GM19240 (cell line): ENCODE measurements around the gene LRRC71.
A peak's percentile ranks its signal among the peaks of the same experiment; 100 is the strongest.

Source experiments
- DNase-seq: peaks from one replicate; pipeline ENCODE4 v3.0.0; 2011; ENCODE audit warnings: low spot score; ENCODE audit not compliant: insufficient read length

LRRC71 gene

GRCh38 chr1:156920233-156921052 is at the start of gene LRRC71:
LRRC71 (plus strand) TSS chr1:156920632; CDS start chr1:156920804, 172 bp downstream.
- peak; percentile 57 for DNase-seq

GRCh38 chr1:156873659-156874058 is 46.8 kb upstream of the LRRC71 start:
- DNase-seq = no peak

- no peak for DNase-seq
Measured at GRCh38 chr1:156874142-156874541, 46.3 kb upstream of the LRRC71 start.

- DNase-seq = no peak
Measured at GRCh38 chr1:156874572-156875340, 45.7 kb upstream of the LRRC71 start.

GRCh38 chr1:156875341-156875615 is 45.2 kb upstream of the LRRC71 start:
- no peak for DNase-seq

- DNase-seq = no peak
Measured at GRCh38 chr1:156876281-156876680, 44.2 kb upstream of the LRRC71 start.

- no peak for DNase-seq
Measured at GRCh38 chr1:156877433-156878170, 42.8 kb upstream of the LRRC71 start.

GRCh38 chr1:156879876-156880275 is 40.6 kb upstream of the LRRC71 start:
- no peak for DNase-seq

- no peak for DNase-seq
Measured at GRCh38 chr1:156880473-156880872, 40.0 kb upstream of the LRRC71 start.

- no peak for DNase-seq
Measured at GRCh38 chr1:156881101-156881500, 39.3 kb upstream of the LRRC71 start.

GRCh38 chr1:156881663-156882062 is 38.8 kb upstream of the LRRC71 start:
- no peak for DNase-seq

GRCh38 chr1:156882543-156882942 is 37.9 kb upstream of the LRRC71 start:
- no peak for DNase-seq

- DNase-seq = no peak
Measured at GRCh38 chr1:156883919-156884318, 36.5 kb upstream of the LRRC71 start.

GRCh38 chr1:156884560-156885184 is 35.8 kb upstream of the LRRC71 start:
- DNase-seq = no peak

GRCh38 chr1:156885314-156885713 is 35.1 kb upstream of the LRRC71 start:
- DNase-seq = no peak

- DNase-seq = no peak
Measured at GRCh38 chr1:156885880-156886355, 34.5 kb upstream of the LRRC71 start.

GRCh38 chr1:156886583-156887281 is 33.7 kb upstream of the LRRC71 start:
- no peak for DNase-seq

GRCh38 chr1:156887317-156887716 is 33.1 kb upstream of the LRRC71 start:
- no peak for DNase-seq

GRCh38 chr1:156887734-156888133 is 32.7 kb upstream of the LRRC71 start:
- DNase-seq = no peak

GRCh38 chr1:156889802-156890580 is 30.4 kb upstream of the LRRC71 start:
- peak; percentile 77 for DNase-seq
